Measurements from ENCODE around the gene REEP5. TPM values are rescaled to one million over a fixed set of nuclear protein-coding genes. Genes with fewer than 3 reads are reported as not detected.
"Not testable (repeated sequence)": the region's sequence is repeated elsewhere in the genome, so short reads cannot be mapped to it uniquely, and the experiment has no call there.

The REEP5 gene
- polyA plus RNA-seq = 73.6 TPM
- long read RNA-seq, donor 1, transcript REEP5-202 (5 exons, 3,326 nt) = major isoform, 31 of 31 reads
- long read RNA-seq, donor 1, partial matches to known transcripts = 0 of 31 reads
- long read RNA-seq, donor 1, other reads (novel, unspliced or antisense) = 0 of 31 reads
- long read RNA-seq, donor 2, transcript REEP5-202 (5 exons, 3,326 nt) = major isoform, 70 of 71 reads
- long read RNA-seq, donor 2, partial matches to known transcripts = 0 of 71 reads
- long read RNA-seq, donor 2, other reads (novel, unspliced or antisense) = 0 of 71 reads
- long read RNA-seq, donor 3, transcript REEP5-202 (5 exons, 3,326 nt) = major isoform, 99 of 99 reads
- long read RNA-seq, donor 3, partial matches to known transcripts = 0 of 99 reads
- long read RNA-seq, donor 3, other reads (novel, unspliced or antisense) = 0 of 99 reads
- long read RNA-seq, donor 4, transcript REEP5-202 (5 exons, 3,326 nt) = major isoform, 6 of 6 reads
- long read RNA-seq, donor 4, partial matches to known transcripts = 0 of 6 reads
- long read RNA-seq, donor 4, other reads (novel, unspliced or antisense) = 0 of 6 reads
- long read RNA-seq, donor 5, transcript REEP5-202 (5 exons, 3,326 nt) = major isoform, 44 of 45 reads
- long read RNA-seq, donor 5, partial matches to known transcripts = 0 of 45 reads
- long read RNA-seq, donor 5, other reads (novel, unspliced or antisense) = 0 of 45 reads
- long read RNA-seq, donor 6, transcript REEP5-202 (5 exons, 3,326 nt) = major isoform, 68 of 68 reads
- long read RNA-seq, donor 6, partial matches to known transcripts = 0 of 68 reads
- long read RNA-seq, donor 6, other reads (novel, unspliced or antisense) = 0 of 68 reads
- long read RNA-seq, donor 7, transcript REEP5-202 (5 exons, 3,326 nt) = major isoform, 32 of 37 reads
- long read RNA-seq, donor 7, partial matches to known transcripts = 5 of 37 reads
- long read RNA-seq, donor 7, other reads (novel, unspliced or antisense) = 0 of 37 reads
- long read RNA-seq, donor 8, transcript REEP5-202 (5 exons, 3,326 nt) = major isoform, 73 of 85 reads
- long read RNA-seq, donor 8, partial matches to known transcripts = 12 of 85 reads
- long read RNA-seq, donor 8, other reads (novel, unspliced or antisense) = 0 of 85 reads
- long read RNA-seq, donor 9, transcript REEP5-202 (5 exons, 3,326 nt) = major isoform, 63 of 63 reads
- long read RNA-seq, donor 9, partial matches to known transcripts = 0 of 63 reads
- long read RNA-seq, donor 9, other reads (novel, unspliced or antisense) = 0 of 63 reads
- long read RNA-seq, donor 10, transcript REEP5-202 (5 exons, 3,326 nt) = major isoform, 68 of 74 reads
- long read RNA-seq, donor 10, partial matches to known transcripts = 0 of 74 reads
- long read RNA-seq, donor 10, other reads (novel, unspliced or antisense) = 6 of 74 reads
- long read RNA-seq, donor 11, transcript REEP5-202 (5 exons, 3,326 nt) = major isoform, 45 of 45 reads
- long read RNA-seq, donor 11, partial matches to known transcripts = 0 of 45 reads
- long read RNA-seq, donor 11, other reads (novel, unspliced or antisense) = 0 of 45 reads

- WGBS (ENCODE audit: insufficient coverage, low lambda C conversion rate) = 10% methylated on average over 2 of the region's 80 CpGs
- Histone ChIP-seq H3K9me3 (ENCODE audit: control insufficient read depth, low read depth, low read length) (no peaks in the 10 kb centered on the region), H3K4me3 (ENCODE audit: low read length) (peak within 1 kb of the TSS; percentile 93), H3K36me3 (ENCODE audit: control insufficient read depth, insufficient read depth, low read length) (peaks cover 25% of the 10 kb centered on the region), H3K27me3 (ENCODE audit: control insufficient read depth, insufficient read depth, low read length) (no peaks in the 10 kb centered on the region), H3K4me1 (ENCODE audit: control insufficient read depth, insufficient read depth, low read length) (no peaks in the 10 kb centered on the region), H3K27ac (ENCODE audit: low read length) (peak within 1 kb of the TSS; percentile 96)
- peak; percentile 82 to 92 for DNase-seq
These were observed at the start of gene REEP5 for GRCh38 chr5:112921833-112922817. REEP5 (minus strand) TSS chr5:112922227; CDS start chr5:112922190, 37 bp downstream.

DNA sequence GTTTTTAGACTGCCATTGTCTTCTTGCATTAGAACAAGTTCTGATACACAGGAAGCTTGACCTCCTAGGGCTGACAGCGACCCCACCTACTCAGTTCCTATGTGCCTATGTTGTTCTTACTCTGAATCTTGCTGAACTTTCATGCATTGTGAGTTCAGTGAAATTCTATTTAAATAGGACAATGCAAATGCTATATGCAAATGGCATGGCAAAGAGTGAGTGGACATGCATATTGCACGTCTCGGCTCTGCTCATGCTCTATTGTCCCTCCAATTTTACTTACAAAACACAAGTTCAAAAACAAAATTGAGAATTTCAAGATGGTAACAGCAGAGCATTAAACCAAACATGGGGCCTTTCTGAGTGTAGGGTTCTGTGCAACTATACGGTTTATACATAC, 49.2 kb upstream of the REEP5 start:
- Histone ChIP-seq H3K4me1 (ENCODE audit: control insufficient read depth, insufficient read depth, low read length) (no peaks in the 10 kb centered on the region), H3K36me3 (ENCODE audit: control insufficient read depth, insufficient read depth, low read length) (no peaks in the 10 kb centered on the region), H3K9me3 (ENCODE audit: control insufficient read depth, low read depth, low read length) (no peaks in the 10 kb centered on the region), H3K27ac (ENCODE audit: low read length) (no peak overlapping the region), H3K27me3 (ENCODE audit: control insufficient read depth, insufficient read depth, low read length) (no peaks in the 10 kb centered on the region), H3K4me3 (ENCODE audit: low read length) (no peak overlapping the region)
- 100% methylated on average over 1 of the region's 4 CpGs for WGBS (ENCODE audit: insufficient coverage, low lambda C conversion rate)
- DNase-seq = no peak

GRCh38 chr5:112968411-112969106, 46.5 kb upstream of the REEP5 start:
- H3K27ac ChIP-seq (ENCODE audit: low read length) = no peak overlapping the region
- DNase-seq = no peak
- H3K36me3 ChIP-seq (ENCODE audit: control insufficient read depth, insufficient read depth, low read length) = no peaks in the 10 kb centered on the region
- H3K27me3 ChIP-seq (ENCODE audit: control insufficient read depth, insufficient read depth, low read length) = no peaks in the 10 kb centered on the region
- 65% methylated on average over 2 of the region's 5 CpGs for WGBS (ENCODE audit: insufficient coverage, low lambda C conversion rate)
- H3K4me1 ChIP-seq (ENCODE audit: control insufficient read depth, insufficient read depth, low read length) = no peaks in the 10 kb centered on the region
- no peaks in the 10 kb centered on the region for H3K9me3 ChIP-seq (ENCODE audit: control insufficient read depth, low read depth, low read length)
- H3K4me3 ChIP-seq (ENCODE audit: low read length) = no peak overlapping the region

GRCh38 chr5:112967520-112968083, 45.6 kb upstream of the REEP5 start:
- no peak for DNase-seq
- no CpG with 5 or more reads among the region's 6 CpGs for WGBS (ENCODE audit: insufficient coverage, low lambda C conversion rate)
- Histone ChIP-seq H3K4me1 (ENCODE audit: control insufficient read depth, insufficient read depth, low read length) (no peaks in the 10 kb centered on the region), H3K27ac (ENCODE audit: low read length) (no peak overlapping the region), H3K36me3 (ENCODE audit: control insufficient read depth, insufficient read depth, low read length) (no peaks in the 10 kb centered on the region), H3K27me3 (ENCODE audit: control insufficient read depth, insufficient read depth, low read length) (no peaks in the 10 kb centered on the region), H3K9me3 (ENCODE audit: control insufficient read depth, low read depth, low read length) (no peaks in the 10 kb centered on the region), H3K4me3 (ENCODE audit: low read length) (no peak overlapping the region)

DNA sequence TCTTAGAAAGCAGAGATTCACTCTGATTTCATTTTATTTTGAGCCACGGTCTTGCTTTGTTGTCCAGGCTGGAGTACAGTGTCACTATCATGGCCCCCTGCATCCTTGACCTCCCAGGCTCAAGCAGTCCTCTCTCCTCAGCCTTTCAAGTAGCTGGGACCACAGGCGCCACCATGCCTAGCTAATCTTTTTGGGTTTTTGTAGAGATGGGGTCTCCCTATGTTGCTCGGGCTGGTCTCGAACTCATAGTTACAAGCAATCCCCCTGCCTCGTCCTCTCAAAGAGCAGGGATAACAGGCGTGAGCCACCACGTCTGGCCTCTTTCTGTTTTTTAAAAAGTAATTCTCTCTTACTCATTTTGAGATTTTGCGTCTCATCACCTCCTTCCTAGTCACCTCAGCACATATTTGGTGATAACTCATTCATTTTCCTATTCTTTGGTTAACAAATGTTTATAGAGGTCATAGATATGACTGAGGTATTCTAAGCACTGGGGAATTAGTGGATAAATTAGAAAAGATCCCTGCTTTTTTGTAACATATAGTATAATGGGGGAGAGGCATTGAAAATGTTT, 43.8 kb upstream of the REEP5 start:
- Histone ChIP-seq H3K27ac (ENCODE audit: low read length) (no peak overlapping the region), H3K4me3 (ENCODE audit: low read length) (no peak overlapping the region), H3K27me3 (ENCODE audit: control insufficient read depth, insufficient read depth, low read length) (no peaks in the 10 kb centered on the region), H3K9me3 (ENCODE audit: control insufficient read depth, low read depth, low read length) (no peaks in the 10 kb centered on the region), H3K36me3 (ENCODE audit: control insufficient read depth, insufficient read depth, low read length) (no peaks in the 10 kb centered on the region), H3K4me1 (ENCODE audit: control insufficient read depth, insufficient read depth, low read length) (no peaks in the 10 kb centered on the region)
- DNase-seq = no peak
- 100% methylated on average over 2 of the region's 8 CpGs for WGBS (ENCODE audit: insufficient coverage, low lambda C conversion rate)

- H3K27me3 ChIP-seq (ENCODE audit: control insufficient read depth, insufficient read depth, low read length); H3K27ac ChIP-seq (ENCODE audit: low read length); H3K4me1 ChIP-seq (ENCODE audit: control insufficient read depth, insufficient read depth, low read length); H3K4me3 ChIP-seq (ENCODE audit: low read length); H3K36me3 ChIP-seq (ENCODE audit: control insufficient read depth, insufficient read depth, low read length); H3K9me3 ChIP-seq (ENCODE audit: control insufficient read depth, low read depth, low read length); DNase-seq: not testable (repeated sequence)
- no CpG with 5 or more reads among the region's 3 CpGs for WGBS (ENCODE audit: insufficient coverage, low lambda C conversion rate)
These were observed 41.3 kb upstream of the REEP5 start for GRCh38 chr5:112963374-112963733.

GRCh38 chr5:112960863-112961504, 39.0 kb upstream of the REEP5 start:
- DNase-seq = no peak
- no peak overlapping the region for H3K4me3 ChIP-seq (ENCODE audit: low read length)
- H3K36me3 ChIP-seq (ENCODE audit: control insufficient read depth, insufficient read depth, low read length) = no peaks in the 10 kb centered on the region
- no peaks in the 10 kb centered on the region for H3K27me3 ChIP-seq (ENCODE audit: control insufficient read depth, insufficient read depth, low read length)
- no peaks in the 10 kb centered on the region for H3K9me3 ChIP-seq (ENCODE audit: control insufficient read depth, low read depth, low read length)
- no peaks in the 10 kb centered on the region for H3K4me1 ChIP-seq (ENCODE audit: control insufficient read depth, insufficient read depth, low read length)
- H3K27ac ChIP-seq (ENCODE audit: low read length) = no peak overlapping the region
- WGBS (ENCODE audit: insufficient coverage, low lambda C conversion rate) = 100% methylated on average over 1 of the region's 6 CpGs

GRCh38 chr5:112960315-112960714, 38.3 kb upstream of the REEP5 start:
- Histone ChIP-seq H3K4me1 (ENCODE audit: control insufficient read depth, insufficient read depth, low read length) (no peaks in the 10 kb centered on the region), H3K36me3 (ENCODE audit: control insufficient read depth, insufficient read depth, low read length) (no peaks in the 10 kb centered on the region), H3K4me3 (ENCODE audit: low read length) (no peak overlapping the region), H3K27ac (ENCODE audit: low read length) (no peak overlapping the region), H3K27me3 (ENCODE audit: control insufficient read depth, insufficient read depth, low read length) (no peaks in the 10 kb centered on the region), H3K9me3 (ENCODE audit: control insufficient read depth, low read depth, low read length) (no peaks in the 10 kb centered on the region)
- WGBS (ENCODE audit: insufficient coverage, low lambda C conversion rate) = no CpG with 5 or more reads among the region's 1 CpG
- no peak for DNase-seq

Data from large intestine (tissue), 12 donors.